SK-N-SH (cell line): ENCODE results near the gene NOTUM. TPM values are rescaled to one million over a fixed set of nuclear protein-coding genes. Genes with fewer than 3 reads are reported as not detected.

Source experiments
- CTCF ChIA-PET: fragments of 300-600, 350-600 bp; formaldehyde crosslinking; extraction: SDS; loops from one replicate; lab custom pipeline; 2021; lab: Yijun Ruan, JAX
- POLR2A ChIA-PET: fragments of 350-600 bp; sonication (Branson Sonifier 250); formaldehyde crosslinking; extraction: SDS; loops from one replicate; lab custom pipeline; 2020; ENCODE audit warnings: antibody characterized with exemption, inconsistent platforms; lab: Yijun Ruan, JAX
- DNase-seq: peaks from one replicate; pipeline ENCODE4 v3.0.0; 2012
- H2AFZ ChIP-seq: fragments of 200-600 bp; sonication (generic); 2 replicates; pipeline ENCODE4 v1.8.1; 2016; ENCODE audit warnings: antibody characterized with exemption, mild to moderate bottlenecking, low read depth
- H3F3A ChIP-seq: fragments of 200-600 bp; sonication (generic); replicated peaks from 2 replicates; pipeline ENCODE3; 2016; ENCODE audit warnings: antibody characterized with exemption, mild to moderate bottlenecking; ENCODE audit not compliant: insufficient read depth
- H3K27ac ChIP-seq, 2 experiments: fragments of 200-500 bp in 1 of 2; fragments of 200-600 bp in 1 of 2; sonication (Bioruptor generic) in 1 of 2; sonication (generic), shearing (Covaris generic) in 1 of 2; 2 replicates each; pipeline versions ENCODE4 v1.5.1 to v1.6.1; 2014 to 2016; ENCODE audit warnings: low read depth in 2 of 2, inconsistent platforms in 1 of 2, low read length in 1 of 2, mild to moderate bottlenecking in 1 of 2, mixed read lengths in 1 of 2
- H3K27me3 ChIP-seq: fragments of 200-600 bp; sonication (generic), shearing (Covaris generic); 2 replicates; pipeline ENCODE4 v1.6.1; 2016; ENCODE audit warnings: mixed run types; ENCODE audit not compliant: insufficient read depth
- H3K36me3 ChIP-seq, 2 experiments: fragments of 200-500 bp in 1 of 2; fragments of 200-600 bp in 1 of 2; sonication (Bioruptor generic) in 1 of 2; sonication (generic) in 1 of 2; replicated peaks in 1 of 2; 2 replicates each; pipeline versions ENCODE3 to v1.5.1; 2014 to 2016; ENCODE audit warnings: low read length in 1 of 2, mild to moderate bottlenecking in 1 of 2; ENCODE audit not compliant: insufficient read depth in 2 of 2, control insufficient read depth in 1 of 2
- H3K4me1 ChIP-seq, 2 experiments: fragments of 200-500 bp in 1 of 2; fragments of 200-600 bp in 1 of 2; sonication (Bioruptor generic) in 1 of 2; sonication (generic), shearing (Covaris generic) in 1 of 2; 2 replicates each; pipeline versions ENCODE4 v1.5.1 to v1.6.1; 2014 to 2016; ENCODE audit warnings: low read depth in 1 of 2, low read length in 1 of 2, mixed run types in 1 of 2; ENCODE audit not compliant: insufficient read depth in 2 of 2, control insufficient read depth in 1 of 2
- H3K4me2 ChIP-seq: fragments of 200-600 bp; sonication (generic), shearing (Covaris generic); 2 replicates; pipeline ENCODE4 v1.6.1; 2017; ENCODE audit warnings: mixed run types
- H3K4me3 ChIP-seq, 2 experiments: fragments of 200-500 bp in 1 of 2; fragments of 200-600 bp in 1 of 2; sonication (Bioruptor generic) in 1 of 2; sonication (generic), shearing (Covaris generic) in 1 of 2; 2 replicates each; pipeline versions ENCODE4 v1.5.1 to v1.8.1; 2014 to 2016; ENCODE audit warnings: low read depth in 2 of 2, inconsistent platforms in 1 of 2, low read length in 1 of 2, mild to moderate bottlenecking in 1 of 2, mixed read lengths in 1 of 2, moderate library complexity in 1 of 2
- H3K79me2 ChIP-seq: fragments of 200-600 bp; sonication (generic); 2 replicates; pipeline ENCODE4 v1.8.1; 2017; ENCODE audit warnings: mild to moderate bottlenecking; ENCODE audit not compliant: insufficient read depth
- H3K9ac ChIP-seq: fragments of 200-600 bp; sonication (generic); 2 replicates; pipeline ENCODE4 v1.6.1; 2017; ENCODE audit warnings: mixed run types
- H3K9me2 ChIP-seq: fragments of 200-600 bp; sonication (generic); 2 replicates; pipeline ENCODE4 v1.6.1; 2017; ENCODE audit warnings: mixed run types
- H3K9me3 ChIP-seq: fragments of 200-600 bp; sonication (generic); 2 replicates; pipeline ENCODE4 v1.6.1; 2017; ENCODE audit warnings: mixed run types, mild to moderate bottlenecking, moderate library complexity
- H4K20me1 ChIP-seq: fragments of 200-600 bp; sonication (generic); 2 replicates; pipeline ENCODE4 v1.6.1; 2017; ENCODE audit warnings: mild to moderate bottlenecking, mixed run types; ENCODE audit not compliant: insufficient read depth
- EZH2phosphoT487 ChIP-seq: fragments of 200-600 bp; sonication (generic); IDR thresholded peaks from 2 replicates; pipeline ENCODE4 v1.6.1; 2017; ENCODE audit warnings: low read depth, mixed run types, mild to moderate bottlenecking, antibody characterized with exemption, moderate library complexity, borderline replicate concordance
- FOXM1 ChIP-seq: IDR thresholded peaks from 2 replicates; pipeline ENCODE4 v1.4.0; 2012; ENCODE audit warnings: low read depth, mild to moderate bottlenecking
- GABPA ChIP-seq: IDR thresholded peaks from 2 replicates; pipeline ENCODE4 v1.4.0; 2012; ENCODE audit warnings: low read depth, mild to moderate bottlenecking
- GATA2 ChIP-seq: sonication (generic); formaldehyde crosslinking; IDR thresholded peaks from 2 replicates; pipeline ENCODE4 v1.5.0; 2020; ENCODE audit warnings: mild to moderate bottlenecking, missing genetic modification reagents
- MEF2A ChIP-seq: IDR thresholded peaks from 2 replicates; pipeline ENCODE4 v1.4.0; 2012; ENCODE audit warnings: low read depth, borderline replicate concordance
- NRF1 ChIP-seq: IDR thresholded peaks from 2 replicates; pipeline ENCODE4 v1.6.1; 2012; ENCODE audit warnings: low read depth, mild to moderate bottlenecking, low read length
- POLR2AphosphoS5 ChIP-seq: IDR thresholded peaks from 2 replicates; pipeline ENCODE4 v1.6.1; 2012; ENCODE audit warnings: low read depth, low read length
- RXRA ChIP-seq: IDR thresholded peaks from 2 replicates; pipeline ENCODE4 v1.4.0; 2012; ENCODE audit warnings: low read depth, mild to moderate bottlenecking, borderline replicate concordance
- SIN3A ChIP-seq: IDR thresholded peaks from 2 replicates; pipeline ENCODE4 v1.6.1; 2012; ENCODE audit warnings: low read depth, mild to moderate bottlenecking, low read length, moderate library complexity, borderline replicate concordance
- SMC3 ChIP-seq: IDR thresholded peaks from 2 replicates; pipeline ENCODE4 v1.6.1; 2012; ENCODE audit warnings: low read depth, low read length, improper control_type of control experiment
- TAF1 ChIP-seq: IDR thresholded peaks from 2 replicates; pipeline ENCODE4 v1.6.1; 2012; ENCODE audit warnings: low read depth, mild to moderate bottlenecking, low read length, moderate library complexity, borderline replicate concordance
- TEAD4 ChIP-seq: IDR thresholded peaks from 2 replicates; pipeline ENCODE4 v1.4.0; 2012; ENCODE audit warnings: mild to moderate bottlenecking, borderline replicate concordance; ENCODE audit not compliant: insufficient read depth
- YY1 ChIP-seq: IDR thresholded peaks from 2 replicates; pipeline ENCODE4 v1.4.0; 2012; ENCODE audit warnings: low read depth, mild to moderate bottlenecking
- WGBS: methylation state at CpG from one replicate; pipeline ENCODE4 v1.1.6; 2017; ENCODE audit warnings: low lambda C conversion rate; 5-methylcytosine and 5-hydroxymethylcytosine counted together
- polyA plus RNA-seq, 3 experiments: library from polyadenylated mRNA; depleted of rRNA; stranded (reverse); fragments of >200 nt; gene quantifications; 2 replicates each; pipeline ENCODE4 v1.2.3, GENCODE V29; 2012
- TF ChIP-seq, protein P1 (sequence below): IDR thresholded peaks from 2 replicates; pipeline ENCODE4 v1.4.0; 2012; ENCODE audit warnings: low read depth, borderline replicate concordance
- TF ChIP-seq, protein P2 (sequence below): IDR thresholded peaks from 2 replicates; pipeline ENCODE4; 2012
- TF ChIP-seq, protein P3 (sequence below): fragments of 200-600 bp; sonication (generic); IDR thresholded peaks from 2 replicates; pipeline ENCODE4 v1.6.1; 2017; ENCODE audit warnings: antibody characterized with exemption, mild to moderate bottlenecking, moderate library complexity

NOTUM gene
- polyA plus RNA-seq, 1 of the 3 experiments (the other 2 are of a cell fraction): 0.33 TPM

DNA sequence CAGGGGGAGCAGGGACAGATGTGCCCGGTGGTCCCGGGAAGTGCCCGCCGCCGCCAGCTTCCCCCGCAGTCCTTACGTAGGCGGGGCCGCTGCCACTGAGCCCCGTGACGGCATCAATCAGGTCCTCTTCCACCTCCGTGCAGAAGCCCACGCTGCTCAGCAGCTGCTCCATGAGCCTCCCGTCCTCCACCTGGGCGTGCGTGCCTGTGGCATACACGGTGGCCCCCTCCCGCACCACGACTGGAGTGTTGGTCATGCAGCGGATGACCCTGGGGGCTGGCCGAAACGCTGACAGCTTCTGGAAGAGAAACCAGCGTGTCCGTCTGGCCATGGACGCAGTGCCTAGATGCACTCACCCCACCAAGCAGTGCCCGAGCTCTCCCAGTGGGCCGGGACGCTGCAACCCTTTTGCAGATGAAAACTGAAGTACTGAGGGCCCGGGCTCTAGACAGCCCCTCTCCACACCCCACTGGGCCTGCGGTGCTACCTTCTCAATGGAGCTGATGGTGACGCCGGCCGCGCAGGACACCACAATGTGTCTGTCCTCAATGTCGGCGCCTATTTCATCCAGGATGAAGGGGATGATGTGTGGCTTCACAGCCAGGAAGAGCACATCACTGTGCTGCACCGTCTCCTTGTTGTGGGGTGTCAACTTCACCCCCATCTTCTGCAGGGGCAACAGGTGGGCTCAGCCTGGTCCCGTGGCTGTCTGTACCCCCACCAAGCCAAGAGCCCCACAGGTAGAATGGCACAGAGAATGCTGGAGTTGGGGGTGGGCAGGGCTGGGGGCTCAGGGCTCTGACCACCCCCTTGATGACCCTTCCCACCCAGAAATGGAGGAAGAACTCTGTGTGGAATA, 25.9 kb downstream of the NOTUM start:
- H3K36me3 ChIP-seq: peaks cover 0 to 20% of the 10 kb centered on the region in 2 experiments
- WGBS: 93% methylated on average over 31 of the region's 38 CpGs
- no peaks in the 10 kb centered on the region for H3K9me2 ChIP-seq
- peaks cover 16% of the 10 kb centered on the region for H3F3A ChIP-seq
- ChIA-PET POLR2A (interaction anchor here (0.5 to 4.0 kb wide), 2 partner anchors 7 to 73 kb away, joined by 3 to 34 read pairs; partner anchors contain the start of gene MAFG), CTCF (interaction anchor here (0.8 to 4.2 kb wide), 5 partner anchors 25 to 101 kb away, joined by 3 to 47 read pairs (median 6); partner anchors contain the start of genes CENPX and LRRC45)
- DNase-seq: no peak
- H3K9me3 ChIP-seq: no peaks in the 10 kb centered on the region
- no peak overlapping the region for H3K9ac ChIP-seq
- no peak overlapping the region for H3K4me3 ChIP-seq
- H2AFZ ChIP-seq: no peak overlapping the region
- peaks cover 19% of the 10 kb centered on the region for H3K79me2 ChIP-seq
- no peaks in the 10 kb centered on the region for H3K27me3 ChIP-seq
- no peak overlapping the region for H3K27ac ChIP-seq
- peaks cover 7% of the 10 kb centered on the region; the same call in 1 of the 2 replicates for H4K20me1 ChIP-seq
- peak overlapping the region; percentile 100 for H3K4me2 ChIP-seq
- TF ChIP-seq NRF1 (no peak), GABPA (no peak), SIN3A (no peak), EZH2phosphoT487 (no peak), TAF1 (no peak), TEAD4 (no peak), MEF2A (no peak), GATA2 (CRISPR knock-in tag) (no peak)
- TF ChIP-seq, protein P1, sequence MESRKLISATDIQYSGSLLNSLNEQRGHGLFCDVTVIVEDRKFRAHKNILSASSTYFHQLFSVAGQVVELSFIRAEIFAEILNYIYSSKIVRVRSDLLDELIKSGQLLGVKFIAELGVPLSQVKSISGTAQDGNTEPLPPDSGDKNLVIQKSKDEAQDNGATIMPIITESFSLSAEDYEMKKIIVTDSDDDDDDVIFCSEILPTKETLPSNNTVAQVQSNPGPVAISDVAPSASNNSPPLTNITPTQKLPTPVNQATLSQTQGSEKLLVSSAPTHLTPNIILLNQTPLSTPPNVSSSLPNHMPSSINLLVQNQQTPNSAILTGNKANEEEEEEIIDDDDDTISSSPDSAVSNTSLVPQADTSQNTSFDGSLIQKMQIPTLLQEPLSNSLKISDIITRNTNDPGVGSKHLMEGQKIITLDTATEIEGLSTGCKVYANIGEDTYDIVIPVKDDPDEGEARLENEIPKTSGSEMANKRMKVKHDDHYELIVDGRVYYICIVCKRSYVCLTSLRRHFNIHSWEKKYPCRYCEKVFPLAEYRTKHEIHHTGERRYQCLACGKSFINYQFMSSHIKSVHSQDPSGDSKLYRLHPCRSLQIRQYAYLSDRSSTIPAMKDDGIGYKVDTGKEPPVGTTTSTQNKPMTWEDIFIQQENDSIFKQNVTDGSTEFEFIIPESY: no peak
- peaks cover 6 to 19% of the 10 kb centered on the region in 2 experiments; a peak in 2 of 4 replicates for H3K4me1 ChIP-seq

DNA sequence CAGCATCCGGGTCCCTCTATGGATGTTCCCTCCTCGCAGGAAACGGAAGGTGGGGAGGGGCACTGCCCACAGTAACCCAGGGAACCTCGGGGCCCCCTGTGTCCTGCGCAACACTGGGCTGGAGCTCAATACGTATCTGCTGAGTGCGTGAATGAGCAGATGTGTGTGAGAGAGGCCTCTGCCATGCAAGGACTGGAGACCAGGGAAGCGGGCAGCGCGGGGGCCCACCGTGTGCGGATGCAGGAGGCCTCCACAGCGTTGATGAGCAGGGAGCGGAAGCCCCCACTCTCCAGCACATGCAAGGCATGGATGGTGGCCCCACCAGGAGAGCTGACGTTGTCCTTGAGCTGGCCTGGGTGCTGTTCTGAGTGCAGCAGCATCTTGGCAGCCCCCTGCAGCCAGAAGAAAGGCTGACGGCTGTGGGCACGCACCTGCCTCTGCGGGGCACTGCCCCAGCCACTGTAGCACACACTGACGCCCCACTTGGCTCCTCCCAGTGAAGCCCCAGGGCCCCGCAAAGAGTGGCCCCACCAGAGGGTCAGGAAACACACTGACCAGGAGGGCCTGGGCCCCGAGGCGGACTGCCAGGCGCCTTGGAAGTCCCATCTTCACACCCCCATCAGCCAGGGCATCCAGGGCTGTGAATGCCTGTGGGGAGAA, 26.8 kb downstream of the NOTUM start:
- Histone ChIP-seq H3F3A (peaks cover 16% of the 10 kb centered on the region), H3K9ac (no peak overlapping the region), H4K20me1 (peaks cover 7% of the 10 kb centered on the region; the same call in 1 of the 2 replicates), H3K4me1 (peaks cover 6 to 19% of the 10 kb centered on the region in 2 experiments; a peak in 2 of 4 replicates), H3K36me3 (peaks cover 0 to 20% of the 10 kb centered on the region in 2 experiments), H3K4me3 (no peak overlapping the region), H3K79me2 (peaks cover 19% of the 10 kb centered on the region), H3K9me2 (no peaks in the 10 kb centered on the region), H3K27me3 (no peaks in the 10 kb centered on the region), H2AFZ (no peak overlapping the region), H3K4me2 (no peak overlapping the region), H3K9me3 (no peaks in the 10 kb centered on the region), H3K27ac (no peak overlapping the region)
- POLR2A ChIA-PET: interaction anchor here (0.5 to 2.1 kb wide), 2 partner anchors 72 to 87 kb away, joined by 3 to 7 read pairs; no protein-coding TSS in a partner anchor
- WGBS: 98% methylated on average over 14 of the region's 23 CpGs
- no peak for DNase-seq
- CTCF ChIA-PET: interaction anchor here (0.8 to 11.7 kb wide), 8 partner anchors 22 to 102 kb away, joined by 3 to 107 read pairs (median 4); partner anchors contain the start of gene NOTUM
- no peak for TF ChIP-seq GABPA
- TF ChIP-seq, protein P1: no peak
- TF ChIP-seq, protein P2, sequence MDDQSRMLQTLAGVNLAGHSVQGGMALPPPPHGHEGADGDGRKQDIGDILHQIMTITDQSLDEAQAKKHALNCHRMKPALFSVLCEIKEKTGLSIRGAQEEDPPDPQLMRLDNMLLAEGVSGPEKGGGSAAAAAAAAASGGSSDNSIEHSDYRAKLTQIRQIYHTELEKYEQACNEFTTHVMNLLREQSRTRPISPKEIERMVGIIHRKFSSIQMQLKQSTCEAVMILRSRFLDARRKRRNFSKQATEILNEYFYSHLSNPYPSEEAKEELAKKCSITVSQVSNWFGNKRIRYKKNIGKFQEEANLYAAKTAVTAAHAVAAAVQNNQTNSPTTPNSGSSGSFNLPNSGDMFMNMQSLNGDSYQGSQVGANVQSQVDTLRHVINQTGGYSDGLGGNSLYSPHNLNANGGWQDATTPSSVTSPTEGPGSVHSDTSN: no peak
- TF ChIP-seq POLR2AphosphoS5: no peak
- no peak for TF ChIP-seq FOXM1
- TF ChIP-seq MEF2A: no peak
- TF ChIP-seq, protein P3, sequence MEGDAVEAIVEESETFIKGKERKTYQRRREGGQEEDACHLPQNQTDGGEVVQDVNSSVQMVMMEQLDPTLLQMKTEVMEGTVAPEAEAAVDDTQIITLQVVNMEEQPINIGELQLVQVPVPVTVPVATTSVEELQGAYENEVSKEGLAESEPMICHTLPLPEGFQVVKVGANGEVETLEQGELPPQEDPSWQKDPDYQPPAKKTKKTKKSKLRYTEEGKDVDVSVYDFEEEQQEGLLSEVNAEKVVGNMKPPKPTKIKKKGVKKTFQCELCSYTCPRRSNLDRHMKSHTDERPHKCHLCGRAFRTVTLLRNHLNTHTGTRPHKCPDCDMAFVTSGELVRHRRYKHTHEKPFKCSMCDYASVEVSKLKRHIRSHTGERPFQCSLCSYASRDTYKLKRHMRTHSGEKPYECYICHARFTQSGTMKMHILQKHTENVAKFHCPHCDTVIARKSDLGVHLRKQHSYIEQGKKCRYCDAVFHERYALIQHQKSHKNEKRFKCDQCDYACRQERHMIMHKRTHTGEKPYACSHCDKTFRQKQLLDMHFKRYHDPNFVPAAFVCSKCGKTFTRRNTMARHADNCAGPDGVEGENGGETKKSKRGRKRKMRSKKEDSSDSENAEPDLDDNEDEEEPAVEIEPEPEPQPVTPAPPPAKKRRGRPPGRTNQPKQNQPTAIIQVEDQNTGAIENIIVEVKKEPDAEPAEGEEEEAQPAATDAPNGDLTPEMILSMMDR: no peak
- TF ChIP-seq SMC3: no peak
- TF ChIP-seq RXRA: no peak
- TF ChIP-seq EZH2phosphoT487: no peak
- TF ChIP-seq TEAD4: no peak
- no peak for TF ChIP-seq GATA2 (CRISPR knock-in tag)
- TF ChIP-seq YY1: no peak
- no peak for TF ChIP-seq NRF1
